HepG2 (cell line): Measurements from ENCODE around the gene AMIGO3.

ENCODE experiments used
- BHLHE40 ChIP-seq: IDR thresholded peaks from 2 replicates; pipeline ENCODE4 v1.6.1; 2011; ENCODE audit warnings: low read length, improper control_type of control experiment
- CBX5 ChIP-seq: sonication (generic); formaldehyde crosslinking; IDR thresholded peaks from 2 replicates; pipeline ENCODE4 v1.4.0; 2020; ENCODE audit warnings: missing genetic modification reagents, borderline replicate concordance
- JDP2 ChIP-seq: sonication (generic); formaldehyde crosslinking; IDR thresholded peaks from 2 replicates; pipeline ENCODE4 v1.8.1; 2022; ENCODE audit warnings: missing genetic modification reagents, borderline replicate concordance
- NFRKB ChIP-seq: fragments of 450-650 bp; IDR thresholded peaks from 2 replicates; pipeline ENCODE4 v1.6.1; 2017
- NR2C2 ChIP-seq: sonication (generic); formaldehyde crosslinking; IDR thresholded peaks from 2 replicates; pipeline ENCODE4 v1.4.0; 2020; ENCODE audit warnings: missing genetic modification reagents, mild to moderate bottlenecking, moderate library complexity, borderline replicate concordance
- REST ChIP-seq, 2 experiments: IDR thresholded peaks; 2 replicates each; pipeline ENCODE4 v1.6.1; 2011 to 2012; ENCODE audit warnings: low read length in 2 of 2, borderline replicate concordance in 1 of 2, low read depth in 1 of 2, mild to moderate bottlenecking in 1 of 2, moderate library complexity in 1 of 2
- SMARCE1 ChIP-seq: fragments of 450-650 bp; IDR thresholded peaks from 2 replicates; pipeline ENCODE4 v1.6.1; 2017; ENCODE audit warnings: borderline replicate concordance
- ZNF354B ChIP-seq: sonication (generic); formaldehyde crosslinking; IDR thresholded peaks from 2 replicates; pipeline ENCODE4 v1.8.0; 2022; ENCODE audit warnings: mild to moderate bottlenecking, missing genetic modification reagents
- ZNF558 ChIP-seq: sonication (generic); formaldehyde crosslinking; IDR thresholded peaks from 2 replicates; pipeline ENCODE4 v1.9.0; 2022; ENCODE audit warnings: mild to moderate bottlenecking, missing genetic modification reagents, borderline replicate concordance
- TF ChIP-seq, protein P1 (sequence below): sonication (generic); formaldehyde crosslinking; IDR thresholded peaks from 2 replicates; pipeline ENCODE4 v1.5.0; 2020; ENCODE audit warnings: mild to moderate bottlenecking, missing genetic modification reagents, moderate library complexity
- TF ChIP-seq, protein P2 (sequence below): sonication (generic); formaldehyde crosslinking; IDR thresholded peaks from 2 replicates; pipeline ENCODE4 v1.5.0; 2020; ENCODE audit warnings: missing genetic modification reagents
- TF ChIP-seq, protein P3 (sequence below): sonication (generic); formaldehyde crosslinking; IDR thresholded peaks from 2 replicates; pipeline ENCODE4 v1.4.0; 2020; ENCODE audit warnings: mild to moderate bottlenecking, missing genetic modification reagents
- TF ChIP-seq, protein P4 (sequence below): IDR thresholded peaks from 2 replicates; pipeline ENCODE4 v1.6.1; 2016; ENCODE audit warnings: control low read depth

DNA sequence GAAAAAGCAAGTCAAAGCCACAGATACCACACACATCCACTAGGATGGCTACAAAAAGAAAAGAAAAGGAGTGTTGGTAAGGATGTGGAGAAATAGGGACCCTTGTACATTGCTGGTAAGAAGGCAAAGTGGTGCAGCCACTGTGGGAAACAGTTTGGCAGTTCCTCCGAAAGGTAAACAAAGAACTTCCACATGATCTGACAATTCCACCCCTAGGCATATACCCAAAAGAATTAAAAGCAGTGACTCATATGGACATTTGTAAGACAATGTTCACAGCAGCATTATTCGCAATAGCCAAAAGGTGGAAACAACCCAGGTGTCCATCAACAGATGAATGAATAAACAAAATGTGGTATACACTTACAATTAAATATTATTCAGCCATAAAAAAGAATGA lies 26.5 kb upstream of the AMIGO3 start:
- TF ChIP-seq JDP2 (CRISPR knock-in tag): no peak
- TF ChIP-seq, protein P1, sequence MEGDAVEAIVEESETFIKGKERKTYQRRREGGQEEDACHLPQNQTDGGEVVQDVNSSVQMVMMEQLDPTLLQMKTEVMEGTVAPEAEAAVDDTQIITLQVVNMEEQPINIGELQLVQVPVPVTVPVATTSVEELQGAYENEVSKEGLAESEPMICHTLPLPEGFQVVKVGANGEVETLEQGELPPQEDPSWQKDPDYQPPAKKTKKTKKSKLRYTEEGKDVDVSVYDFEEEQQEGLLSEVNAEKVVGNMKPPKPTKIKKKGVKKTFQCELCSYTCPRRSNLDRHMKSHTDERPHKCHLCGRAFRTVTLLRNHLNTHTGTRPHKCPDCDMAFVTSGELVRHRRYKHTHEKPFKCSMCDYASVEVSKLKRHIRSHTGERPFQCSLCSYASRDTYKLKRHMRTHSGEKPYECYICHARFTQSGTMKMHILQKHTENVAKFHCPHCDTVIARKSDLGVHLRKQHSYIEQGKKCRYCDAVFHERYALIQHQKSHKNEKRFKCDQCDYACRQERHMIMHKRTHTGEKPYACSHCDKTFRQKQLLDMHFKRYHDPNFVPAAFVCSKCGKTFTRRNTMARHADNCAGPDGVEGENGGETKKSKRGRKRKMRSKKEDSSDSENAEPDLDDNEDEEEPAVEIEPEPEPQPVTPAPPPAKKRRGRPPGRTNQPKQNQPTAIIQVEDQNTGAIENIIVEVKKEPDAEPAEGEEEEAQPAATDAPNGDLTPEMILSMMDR (CRISPR knock-in tag): no peak
- TF ChIP-seq NFRKB: no peak
- TF ChIP-seq ZNF354B: no peak
- no peak for TF ChIP-seq REST (IDR thresholded peaks at IDR 0.05; ENCODE audit: borderline replicate concordance in 1 of 2, low read depth in 1 of 2, low read length in 2 of 2)
- no peak for TF ChIP-seq ZNF558 (CRISPR knock-in tag)
- TF ChIP-seq BHLHE40: no peak
- TF ChIP-seq, protein P2, sequence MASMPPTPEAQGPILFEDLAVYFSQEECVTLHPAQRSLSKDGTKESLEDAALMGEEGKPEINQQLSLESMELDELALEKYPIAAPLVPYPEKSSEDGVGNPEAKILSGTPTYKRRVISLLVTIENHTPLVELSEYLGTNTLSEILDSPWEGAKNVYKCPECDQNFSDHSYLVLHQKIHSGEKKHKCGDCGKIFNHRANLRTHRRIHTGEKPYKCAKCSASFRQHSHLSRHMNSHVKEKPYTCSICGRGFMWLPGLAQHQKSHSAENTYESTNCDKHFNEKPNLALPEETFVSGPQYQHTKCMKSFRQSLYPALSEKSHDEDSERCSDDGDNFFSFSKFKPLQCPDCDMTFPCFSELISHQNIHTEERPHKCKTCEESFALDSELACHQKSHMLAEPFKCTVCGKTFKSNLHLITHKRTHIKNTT (CRISPR knock-in tag): no peak
- TF ChIP-seq CBX5 (CRISPR knock-in tag): no peak
- TF ChIP-seq, protein P3, sequence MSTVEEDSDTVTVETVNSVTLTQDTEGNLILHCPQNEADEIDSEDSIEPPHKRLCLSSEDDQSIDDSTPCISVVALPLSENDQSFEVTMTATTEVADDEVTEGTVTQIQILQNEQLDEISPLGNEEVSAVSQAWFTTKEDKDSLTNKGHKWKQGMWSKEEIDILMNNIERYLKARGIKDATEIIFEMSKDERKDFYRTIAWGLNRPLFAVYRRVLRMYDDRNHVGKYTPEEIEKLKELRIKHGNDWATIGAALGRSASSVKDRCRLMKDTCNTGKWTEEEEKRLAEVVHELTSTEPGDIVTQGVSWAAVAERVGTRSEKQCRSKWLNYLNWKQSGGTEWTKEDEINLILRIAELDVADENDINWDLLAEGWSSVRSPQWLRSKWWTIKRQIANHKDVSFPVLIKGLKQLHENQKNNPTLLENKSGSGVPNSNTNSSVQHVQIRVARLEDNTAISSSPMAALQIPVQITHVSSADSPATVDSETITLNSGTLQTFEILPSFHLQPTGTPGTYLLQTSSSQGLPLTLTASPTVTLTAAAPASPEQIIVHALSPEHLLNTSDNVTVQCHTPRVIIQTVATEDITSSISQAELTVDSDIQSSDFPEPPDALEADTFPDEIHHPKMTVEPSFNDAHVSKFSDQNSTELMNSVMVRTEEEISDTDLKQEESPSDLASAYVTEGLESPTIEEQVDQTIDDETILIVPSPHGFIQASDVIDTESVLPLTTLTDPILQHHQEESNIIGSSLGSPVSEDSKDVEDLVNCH (CRISPR knock-in tag): no peak
- TF ChIP-seq SMARCE1: no peak
- TF ChIP-seq, protein P4, sequence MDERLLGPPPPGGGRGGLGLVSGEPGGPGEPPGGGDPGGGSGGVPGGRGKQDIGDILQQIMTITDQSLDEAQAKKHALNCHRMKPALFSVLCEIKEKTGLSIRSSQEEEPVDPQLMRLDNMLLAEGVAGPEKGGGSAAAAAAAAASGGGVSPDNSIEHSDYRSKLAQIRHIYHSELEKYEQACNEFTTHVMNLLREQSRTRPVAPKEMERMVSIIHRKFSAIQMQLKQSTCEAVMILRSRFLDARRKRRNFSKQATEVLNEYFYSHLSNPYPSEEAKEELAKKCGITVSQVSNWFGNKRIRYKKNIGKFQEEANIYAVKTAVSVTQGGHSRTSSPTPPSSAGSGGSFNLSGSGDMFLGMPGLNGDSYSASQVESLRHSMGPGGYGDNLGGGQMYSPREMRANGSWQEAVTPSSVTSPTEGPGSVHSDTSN (CRISPR knock-in tag): no peak
- TF ChIP-seq NR2C2: no peak
